PC-3 (cell line): ENCODE results near the gene AGPS. TPM values are rescaled to one million over a fixed set of nuclear protein-coding genes. Genes with fewer than 3 reads are reported as not detected.
A peak's percentile ranks its signal among the peaks of the same experiment; 100 is the strongest.

ENCODE experiments used
- ATAC-seq: fragments of 200-7000 bp; cut with Tn5 transposase; 2 replicates; pipeline ENCODE4 v1.9.1; 2020; ENCODE audit warnings: mild to moderate bottlenecking, moderate library complexity
- BruUV-seq: library from RNA; stranded (reverse); fragments of 400-500 nt; replicated peaks from 2 replicates; lab custom pipeline; 2021; lab: Mats Ljungman, UMichigan
- CTCF ChIA-PET: fragments of 300-600 bp; sonication (Branson Sonifier 250); formaldehyde crosslinking; loops from one replicate; lab custom pipeline; 2022; ENCODE audit warnings: antibody characterized with exemption; lab: Charles Lee
- POLR2A ChIA-PET: fragments of 300-600 bp; sonication (Branson Sonifier 250); formaldehyde crosslinking; loops from one replicate; lab custom pipeline; 2022; ENCODE audit warnings: antibody characterized with exemption; ENCODE audit not compliant: unreplicated experiment; lab: Charles Lee
- DNase-seq: peaks from one replicate; pipeline ENCODE4 v3.0.0-alpha.2; 2015
- H2AFZ ChIP-seq: fragments of 300-600 bp; sonication (generic); 2 replicates; pipeline ENCODE4 v1.6.0; 2016; ENCODE audit warnings: antibody characterized with exemption, low read length
- H3F3A ChIP-seq: fragments of 300-600 bp; sonication (generic); one replicate; pipeline ENCODE4 v1.6.0; 2017; ENCODE audit warnings: antibody characterized with exemption, low read length, control low read depth, mild to moderate bottlenecking; ENCODE audit not compliant: unreplicated experiment
- H3K27ac ChIP-seq: fragments of 300-600 bp; sonication (generic); 2 replicates; pipeline ENCODE4 v1.5.1; 2016; ENCODE audit warnings: mild to moderate bottlenecking, low read length
- H3K27me3 ChIP-seq: fragments of 300-600 bp; sonication (generic); 2 replicates; pipeline ENCODE4 v1.6.1; 2016; ENCODE audit warnings: low read length, mixed read lengths
- H3K36me3 ChIP-seq: fragments of 300-600 bp; sonication (generic); 2 replicates; pipeline ENCODE4 v1.6.1; 2016; ENCODE audit warnings: low read depth, mixed run types, low read length, mixed read lengths
- H3K4me1 ChIP-seq: fragments of 300-600 bp; sonication (generic); 2 replicates; pipeline ENCODE4 v1.5.1; 2016; ENCODE audit warnings: low read length; ENCODE audit not compliant: insufficient read depth
- H3K4me2 ChIP-seq: fragments of 300-600 bp; sonication (generic); 2 replicates; pipeline ENCODE4 v1.6.0; 2016; ENCODE audit warnings: low read length
- H3K4me3 ChIP-seq: fragments of 300-600 bp; sonication (generic); 2 replicates; pipeline ENCODE4 v1.5.1; 2016; ENCODE audit warnings: mild to moderate bottlenecking, low read length, mixed read lengths
- H3K79me2 ChIP-seq: fragments of 300-600 bp; sonication (generic); 2 replicates; pipeline ENCODE4 v1.6.1; 2017; ENCODE audit warnings: low read length, mixed read lengths
- H3K9ac ChIP-seq: fragments of 300-600 bp; sonication (generic); 2 replicates; pipeline ENCODE4 v1.6.0; 2016; ENCODE audit warnings: mild to moderate bottlenecking, low read length
- H3K9me2 ChIP-seq: fragments of 300-600 bp; sonication (generic); replicated peaks from 2 replicates; pipeline ENCODE4 v1.6.1; 2016; ENCODE audit warnings: mixed run types, low read length, mixed read lengths
- H3K9me3 ChIP-seq: fragments of 300-600 bp; sonication (generic); 2 replicates; pipeline ENCODE4 v1.6.1; 2016; ENCODE audit warnings: low read length, mixed read lengths
- H4K20me1 ChIP-seq: fragments of 300-600 bp; sonication (generic); 2 replicates; pipeline ENCODE4 v1.6.1; 2016; ENCODE audit warnings: low read length, mixed read lengths
- EZH2 ChIP-seq: fragments of 300-600 bp; sonication (generic); IDR thresholded peaks from one replicate; pipeline ENCODE4 v1.6.1; 2017; ENCODE audit warnings: antibody characterized with exemption, mild to moderate bottlenecking, low read length; ENCODE audit not compliant: unreplicated experiment
- EZH2phosphoT487 ChIP-seq: fragments of 300-600 bp; sonication (generic); IDR thresholded peaks from 2 replicates; pipeline ENCODE4 v1.6.1; 2018; ENCODE audit warnings: mild to moderate bottlenecking, antibody characterized with exemption, low read length, borderline replicate concordance
- intact Hi-C: fragments of 100-400 bp; cut with micrococcal nuclease; formaldehyde crosslinking; loops from 2 replicates; pipeline ENCODE4 v1.9.0; 2023
- total RNA-seq: library from RNA; depleted of rRNA; stranded (reverse); fragments of >200 nt; gene quantifications from 2 replicates; pipeline ENCODE4 v1.2.3, GENCODE V29; 2014
- TF ChIP-seq, protein P1 (sequence below): fragments of 300-600 bp; sonication (generic); conservative IDR thresholded peaks from 2 replicates; pipeline ENCODE4 v1.5.1; 2017; ENCODE audit warnings: antibody characterized with exemption, low read depth, mild to moderate bottlenecking, low read length

Gene AGPS
- total RNA-seq, 1 experiment from 2014 or later: 147 TPM

DNA sequence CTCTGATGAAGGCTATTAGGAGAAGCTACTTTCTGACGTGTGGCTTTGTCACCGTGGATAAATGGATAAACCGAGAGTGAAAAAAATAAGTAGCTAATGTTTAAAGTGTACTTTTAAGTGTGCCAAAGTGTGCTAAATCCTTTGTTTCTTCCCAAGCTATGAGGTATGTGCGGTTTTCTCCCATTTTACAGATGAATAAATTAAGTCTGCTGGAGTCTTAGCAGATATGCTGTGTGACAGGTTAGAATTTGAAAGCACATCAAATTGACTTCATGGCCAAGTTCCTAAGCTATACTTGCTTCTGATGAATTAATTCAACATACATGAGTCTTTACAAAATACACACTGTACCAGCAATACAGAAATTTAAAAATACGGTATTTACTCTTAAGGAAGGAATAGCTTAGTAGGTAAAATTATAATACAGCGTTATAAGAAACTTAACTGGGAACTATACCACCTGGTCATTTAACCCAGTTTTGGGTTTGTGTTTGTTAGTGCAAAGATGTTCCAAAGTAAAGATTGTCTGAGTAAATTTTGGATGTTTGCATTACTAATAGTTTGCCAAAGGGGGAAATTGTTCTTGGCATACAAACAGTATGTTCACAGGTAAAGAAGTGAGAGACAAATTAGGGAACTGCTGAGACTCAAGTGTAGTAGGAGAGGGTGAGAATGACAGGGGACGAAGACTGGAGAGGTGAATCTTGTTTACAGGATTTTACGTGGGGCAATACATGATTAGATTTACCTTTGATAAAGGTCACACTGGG is 1.4 kb downstream of the AGPS start:
- Histone ChIP-seq H3K36me3 (no peaks in the 10 kb centered on the region), H3K9me2 (no peaks in the 10 kb centered on the region), H4K20me1 (peaks cover 20% of the 10 kb centered on the region), H2AFZ (no peak overlapping the region), H3K27me3 (no peaks in the 10 kb centered on the region), H3K4me1 (peaks cover 61% of the 10 kb centered on the region), H3K4me3 (peak overlapping the region; percentile 89), H3K9me3 (no peaks in the 10 kb centered on the region), H3F3A (peaks cover 3% of the 10 kb centered on the region), H3K4me2 (peak overlapping the region; percentile 88), H3K9ac (peak overlapping the region; percentile 91), H3K79me2 (peaks cover 60% of the 10 kb centered on the region), H3K27ac (peak overlapping the region; percentile 66)
- ChIA-PET POLR2A (interaction anchor here (0.6 kb wide), 1 partner anchor 1074 kb away, joined by 5 read pairs; no protein-coding TSS in a partner anchor), CTCF (interaction anchor here (0.6 to 0.7 kb wide), 4 partner anchors 57 to 179 kb away, joined by 3 to 10 read pairs (median 7); no protein-coding TSS in a partner anchor)
- ATAC-seq: no peak
- BruUV-seq: no TSS peak
- no peak for TF ChIP-seq EZH2phosphoT487
- TF ChIP-seq, protein P1, sequence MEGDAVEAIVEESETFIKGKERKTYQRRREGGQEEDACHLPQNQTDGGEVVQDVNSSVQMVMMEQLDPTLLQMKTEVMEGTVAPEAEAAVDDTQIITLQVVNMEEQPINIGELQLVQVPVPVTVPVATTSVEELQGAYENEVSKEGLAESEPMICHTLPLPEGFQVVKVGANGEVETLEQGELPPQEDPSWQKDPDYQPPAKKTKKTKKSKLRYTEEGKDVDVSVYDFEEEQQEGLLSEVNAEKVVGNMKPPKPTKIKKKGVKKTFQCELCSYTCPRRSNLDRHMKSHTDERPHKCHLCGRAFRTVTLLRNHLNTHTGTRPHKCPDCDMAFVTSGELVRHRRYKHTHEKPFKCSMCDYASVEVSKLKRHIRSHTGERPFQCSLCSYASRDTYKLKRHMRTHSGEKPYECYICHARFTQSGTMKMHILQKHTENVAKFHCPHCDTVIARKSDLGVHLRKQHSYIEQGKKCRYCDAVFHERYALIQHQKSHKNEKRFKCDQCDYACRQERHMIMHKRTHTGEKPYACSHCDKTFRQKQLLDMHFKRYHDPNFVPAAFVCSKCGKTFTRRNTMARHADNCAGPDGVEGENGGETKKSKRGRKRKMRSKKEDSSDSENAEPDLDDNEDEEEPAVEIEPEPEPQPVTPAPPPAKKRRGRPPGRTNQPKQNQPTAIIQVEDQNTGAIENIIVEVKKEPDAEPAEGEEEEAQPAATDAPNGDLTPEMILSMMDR: no peak
- no peak for TF ChIP-seq EZH2
- DNase-seq: peak; percentile 59
- intact Hi-C loops: loop anchor here (2.0 kb wide), 3 partner anchors 23 to 131 kb away; no protein-coding TSS in a partner anchor

DNA sequence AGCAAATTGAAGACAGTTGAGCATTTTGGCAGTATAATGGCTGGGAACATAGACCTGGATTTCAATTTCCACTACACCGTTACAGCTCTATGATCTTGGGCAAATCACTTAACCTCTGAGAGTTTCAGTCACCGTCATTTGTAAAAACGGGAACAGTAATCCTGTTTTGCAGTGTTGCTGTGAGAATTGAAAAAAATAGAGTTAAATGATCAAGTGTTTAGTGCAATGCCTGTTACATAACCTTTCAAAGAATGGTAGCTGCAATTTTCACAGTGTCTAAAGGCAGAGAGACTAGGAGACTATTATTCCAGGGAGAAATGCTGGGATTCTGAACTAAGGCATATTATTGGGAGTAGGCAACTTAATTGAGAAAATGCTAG is 2.0 kb downstream of the AGPS start:
- Histone ChIP-seq H3K9me2 (no peaks in the 10 kb centered on the region), H3K9me3 (no peaks in the 10 kb centered on the region), H3K4me2 (peak overlapping the region; percentile 88), H2AFZ (no peak overlapping the region), H3K27ac (peak overlapping the region; percentile 66), H3F3A (peaks cover 3% of the 10 kb centered on the region), H3K4me1 (peaks cover 65% of the 10 kb centered on the region), H3K9ac (peak overlapping the region; percentile 91), H4K20me1 (peaks cover 26% of the 10 kb centered on the region), H3K79me2 (peaks cover 66% of the 10 kb centered on the region), H3K36me3 (no peaks in the 10 kb centered on the region), H3K4me3 (peak overlapping the region; percentile 89), H3K27me3 (no peaks in the 10 kb centered on the region)
- ChIA-PET CTCF (interaction anchor here (0.6 kb wide), 1 partner anchor 180 kb away, joined by 5 read pairs; no protein-coding TSS in a partner anchor), POLR2A (no interaction called here)
- no TSS peak for BruUV-seq
- intact Hi-C loops: loop anchor here (2.0 kb wide), 1 partner anchor 40 kb away; no protein-coding TSS in a partner anchor
- no peak for ATAC-seq
- TF ChIP-seq EZH2: no peak
- no peak for TF ChIP-seq EZH2phosphoT487
- TF ChIP-seq, protein P1: no peak
- DNase-seq: no peak
